Heart left ventricle (tissue), 16 donors: ENCODE results near the gene CFAP54. TPM values are rescaled to one million over a fixed set of nuclear protein-coding genes. Genes with fewer than 3 reads are reported as not detected.

Experiments
- ATAC-seq, 4 donors: fragments of 200-7000 bp; cut with Tn5 transposase; one replicate each; pipeline ENCODE4 v1.9.1; 2020 to 2022; ENCODE audit warnings: moderate library complexity in 4 of 4, mild to moderate bottlenecking in 3 of 4, moderate number of reproducible peaks in 1 of 4
- DNase-seq, 5 donors: peaks; one replicate each; pipeline ENCODE4 v3.0.0-alpha.2; 2020
- H3K27ac ChIP-seq, 12 donors: fragments of 200-600 bp; sonication (generic) in 4 of 12; one replicate each; pipeline versions ENCODE4 v1.5.0 to v1.8.0; 2016 to 2022; ENCODE audit warnings: mild to moderate bottlenecking in 2 of 12
- H3K27me3 ChIP-seq, 9 donors: fragments of 200-600 bp; sonication (generic) in 2 of 9; one replicate each; pipeline versions ENCODE4 v1.5.1 to v1.8.0; 2016 to 2022; ENCODE audit warnings: mild to moderate bottlenecking in 3 of 9
- H3K36me3 ChIP-seq, 9 donors: fragments of 200-600 bp; sonication (generic) in 2 of 9; one replicate each; pipeline versions ENCODE4 v1.5.0 to v1.8.0; 2018 to 2022; ENCODE audit warnings: mild to moderate bottlenecking in 2 of 9
- H3K4me1 ChIP-seq, 12 donors: fragments of 200-600 bp; sonication (generic) in 4 of 12; one replicate each; pipeline versions ENCODE4 v1.5.0 to v1.8.0; 2016 to 2022; ENCODE audit warnings: mild to moderate bottlenecking in 3 of 12
- H3K4me3 ChIP-seq, 12 donors: fragments of 200-600 bp; sonication (generic) in 4 of 12; one replicate each; pipeline versions ENCODE4 v1.5.0 to v1.8.0; 2017 to 2022; ENCODE audit warnings: mild to moderate bottlenecking in 9 of 12, moderate library complexity in 4 of 12
- H3K9me3 ChIP-seq, 12 donors: fragments of 200-600 bp; sonication (generic) in 4 of 12; one replicate each; pipeline versions ENCODE4 v1.5.0 to v1.8.0; 2016 to 2022; ENCODE audit warnings: mild to moderate bottlenecking in 1 of 12
- POLR2A ChIP-seq, 2 donors: fragments of 450-650 bp; IDR thresholded peaks; one replicate each; pipeline ENCODE4 v1.6.1; 2017; ENCODE audit warnings: antibody characterized with exemption in 2 of 2, mild to moderate bottlenecking in 2 of 2, moderate library complexity in 2 of 2
- WGBS, 4 donors: extraction: QIAGEN DNeasy Blood & Tissue Kit in 2 of 4; methylation state at CpG; one replicate each; pipeline versions ENCODE4 v1.1.5 to v1.1.7; 2013 to 2018; 5-methylcytosine and 5-hydroxymethylcytosine counted together
- intact Hi-C, 10 donors: fragments of 100-400 bp; cut with DNase I; formaldehyde crosslinking; loops; one replicate each; pipeline versions ENCODE4 v1.11.1 to v1.14.2; 2022
- polyA plus RNA-seq, 2 donors: library from polyadenylated mRNA; stranded (reverse); fragments of 200-250 nt; gene quantifications; one replicate each; pipeline ENCODE4 v1.2.3, GENCODE V29; 2013
- total RNA-seq, 9 donors: library from RNA; depleted of rRNA in 2 of 9; stranded (reverse); fragments of >200 nt in 2 of 9; fragmentation: NEBNext Ultra II Directional in 3 of 9; extraction: Animal tissue kit (Norgen Biotek cat#: 25700) in 3 of 9; gene quantifications; one replicate each; pipeline versions ENCODE4 v1.1.0 to v1.2.4, GENCODE V29; 2016 to 2023
- TF ChIP-seq, protein P1 (sequence below), 12 donors: fragments of 200-600 bp; sonication (generic) in 4 of 12; IDR thresholded peaks; one replicate each; pipeline versions ENCODE4 v1.5.0 to v1.8.0; 2018 to 2022; ENCODE audit warnings: antibody characterized with exemption in 12 of 12, mild to moderate bottlenecking in 5 of 12
- donor health status: ischemic (EF 13 %, LVEDD 7.1; RV severe dilation, severe dysfunction).
- donor health status: healthy with polysubstance abuse.
- donor health status: DM: no; HTN: yes; CAD: no.
- donor health status: DM: no; HTN: no; CAD: no.
- donor health status: ischemic (EF 25% LVEDD 6.9; RV normal size, moderate dysfunction).
- donor health status: ischemic (EF 25% LVEDD 5.7; RV mildly dilated, moderate dysfunction).
- donor health status: healthy.
- donor health status: DM: yes; HTN: yes; CAD: no.
- donor health status: ischemic (EF 35%, LVEDD 5.7; RV mildly dilated, moderate dysfunction).
- donor health status: nonischemic (EF 11% LVEDD 7.7; RV severe dilation, severe dysfunction).
- donor health status: DM: yes; HTN: yes; CAD: no.
- donor health status: PGD.
- donor health status: ischemic (EF 29% LVEDD 5.4; RV normal size, mild dysfunction).
- donor health status: nonischemic (EF 23%, LVEDD 6.1; RV moderate dilation, normal function).

Gene CFAP54
- total and polyA plus RNA-seq, 11 donors: 0.07 to 0.79 (median 0.13) TPM; not detected in 1

DNA sequence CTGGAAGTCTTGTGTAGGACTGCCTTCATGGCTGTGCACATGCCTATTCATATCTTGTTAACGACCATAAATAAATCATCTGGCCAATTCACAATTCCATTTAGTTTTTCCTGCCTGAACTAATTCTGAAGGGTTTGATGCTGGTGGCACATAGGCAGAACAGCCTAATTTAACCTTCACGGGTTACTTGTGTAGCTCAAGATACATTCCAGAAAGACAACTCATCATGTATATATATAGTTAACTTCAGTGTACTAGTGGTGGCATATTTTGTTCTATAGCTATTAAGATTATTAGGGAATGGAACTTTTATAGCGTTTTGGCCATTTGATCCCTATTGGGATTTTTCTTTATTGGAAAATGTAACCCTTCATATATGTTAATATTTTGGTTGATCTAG, 31.4 kb downstream of the CFAP54 start:
- TF ChIP-seq, protein P1, sequence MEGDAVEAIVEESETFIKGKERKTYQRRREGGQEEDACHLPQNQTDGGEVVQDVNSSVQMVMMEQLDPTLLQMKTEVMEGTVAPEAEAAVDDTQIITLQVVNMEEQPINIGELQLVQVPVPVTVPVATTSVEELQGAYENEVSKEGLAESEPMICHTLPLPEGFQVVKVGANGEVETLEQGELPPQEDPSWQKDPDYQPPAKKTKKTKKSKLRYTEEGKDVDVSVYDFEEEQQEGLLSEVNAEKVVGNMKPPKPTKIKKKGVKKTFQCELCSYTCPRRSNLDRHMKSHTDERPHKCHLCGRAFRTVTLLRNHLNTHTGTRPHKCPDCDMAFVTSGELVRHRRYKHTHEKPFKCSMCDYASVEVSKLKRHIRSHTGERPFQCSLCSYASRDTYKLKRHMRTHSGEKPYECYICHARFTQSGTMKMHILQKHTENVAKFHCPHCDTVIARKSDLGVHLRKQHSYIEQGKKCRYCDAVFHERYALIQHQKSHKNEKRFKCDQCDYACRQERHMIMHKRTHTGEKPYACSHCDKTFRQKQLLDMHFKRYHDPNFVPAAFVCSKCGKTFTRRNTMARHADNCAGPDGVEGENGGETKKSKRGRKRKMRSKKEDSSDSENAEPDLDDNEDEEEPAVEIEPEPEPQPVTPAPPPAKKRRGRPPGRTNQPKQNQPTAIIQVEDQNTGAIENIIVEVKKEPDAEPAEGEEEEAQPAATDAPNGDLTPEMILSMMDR (IDR thresholded peaks at IDR 0.05): no peak
- TF ChIP-seq POLR2A (IDR thresholded peaks at IDR 0.05): no peak
- no peaks in the 10 kb centered on the region for H3K36me3 ChIP-seq
- H3K27me3 ChIP-seq: no peaks in the 10 kb centered on the region
- DNase-seq: no peak
- ATAC-seq: no peak
- H3K27ac ChIP-seq: no peak overlapping the region
- WGBS, 4 donors: 58 to 70% (median 61%) methylated on average over 3 of the region's 3 CpGs
- intact Hi-C loops: no loop called here
- H3K4me1 ChIP-seq: peaks cover 0 to 6% (median 0%) of the 10 kb centered on the region in 12 donors
- H3K9me3 ChIP-seq: no peaks in the 10 kb centered on the region
- H3K4me3 ChIP-seq: no peak overlapping the region

DNA sequence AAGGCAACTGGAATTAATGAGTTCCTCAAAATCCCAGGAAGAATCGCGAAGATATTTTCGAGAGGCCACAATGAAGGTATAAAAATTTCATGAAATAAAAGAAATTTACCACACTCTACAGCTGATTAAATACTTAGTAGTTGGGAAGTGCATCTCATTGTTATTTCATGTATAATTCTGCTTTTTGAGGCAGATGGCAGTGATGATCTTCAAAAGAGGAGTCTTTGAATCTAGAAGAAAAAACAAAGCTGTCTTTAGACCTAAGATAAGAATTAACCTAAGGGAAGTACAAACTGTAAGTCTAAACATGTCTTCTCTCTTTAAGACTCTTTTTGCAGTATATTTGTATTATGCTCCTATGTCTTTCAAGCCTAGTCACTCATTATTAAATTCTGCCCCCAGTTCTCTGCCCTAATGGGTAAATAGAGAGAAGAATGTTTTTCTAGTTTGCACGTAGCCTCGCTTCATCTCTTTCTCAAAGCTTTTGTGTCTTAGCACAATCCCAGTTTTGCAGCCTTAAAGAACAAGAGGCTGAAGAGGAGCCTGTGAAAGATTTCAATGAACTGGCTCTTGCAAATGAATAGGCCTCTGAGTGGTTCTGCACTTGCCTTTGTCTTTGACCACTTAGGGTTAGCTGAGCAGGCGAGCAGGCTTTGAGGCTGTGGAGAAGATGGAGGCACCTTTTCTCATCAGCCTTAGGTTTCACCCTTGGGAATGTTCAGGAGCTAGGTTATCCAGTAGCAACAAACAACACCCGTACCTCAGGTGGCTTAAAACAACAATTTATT, 32.7 kb downstream of the CFAP54 start:
- WGBS, 4 donors: 93 to 95% (median 94%) methylated on average over 7 of the region's 7 CpGs
- Histone ChIP-seq H3K36me3 (no peaks in the 10 kb centered on the region), H3K27ac (no peak overlapping the region), H3K4me1 (no peaks in the 10 kb centered on the region), H3K4me3 (no peak overlapping the region), H3K27me3 (no peaks in the 10 kb centered on the region), H3K9me3 (no peaks in the 10 kb centered on the region)
- ATAC-seq (no peak), DNase-seq (no peak)
- intact Hi-C loops: no loop called here
- TF ChIP-seq POLR2A (IDR thresholded peaks at IDR 0.05): no peak
- TF ChIP-seq, protein P1 (IDR thresholded peaks at IDR 0.05): no peak

DNA sequence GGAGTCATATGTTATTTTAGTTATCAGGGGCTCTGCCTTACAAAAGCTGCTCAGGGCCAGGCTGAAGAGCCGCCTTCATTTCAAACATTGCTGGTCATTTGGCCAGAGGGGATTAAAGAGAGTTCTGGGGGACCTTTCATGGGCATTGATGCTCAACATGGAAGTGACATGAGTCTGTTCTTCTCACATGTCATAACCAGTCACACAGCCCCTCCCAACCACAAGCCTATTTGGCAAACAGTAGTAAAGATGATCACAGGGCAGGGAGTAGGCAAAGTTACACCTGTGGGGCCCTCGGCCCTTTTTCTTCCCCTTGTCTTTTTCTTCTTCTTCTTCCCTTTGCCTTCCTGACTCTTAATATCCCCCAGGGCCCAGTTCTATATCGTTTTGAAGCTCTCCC, 33.3 kb downstream of the CFAP54 start:
- no peaks in the 10 kb centered on the region for H3K27me3 ChIP-seq
- no peak for TF ChIP-seq POLR2A (IDR thresholded peaks at IDR 0.05)
- TF ChIP-seq, protein P1 (IDR thresholded peaks at IDR 0.05): no peak
- H3K9me3 ChIP-seq: no peaks in the 10 kb centered on the region
- no peak overlapping the region for H3K27ac ChIP-seq
- H3K36me3 ChIP-seq: no peaks in the 10 kb centered on the region
- DNase-seq (no peak), ATAC-seq (no peak)
- H3K4me1 ChIP-seq: no peaks in the 10 kb centered on the region
- H3K4me3 ChIP-seq: no peak overlapping the region
- intact Hi-C loops: no loop called here
- WGBS, 4 donors: 72 to 84% (median 79%) methylated on average over 3 of the region's 3 CpGs

DNA sequence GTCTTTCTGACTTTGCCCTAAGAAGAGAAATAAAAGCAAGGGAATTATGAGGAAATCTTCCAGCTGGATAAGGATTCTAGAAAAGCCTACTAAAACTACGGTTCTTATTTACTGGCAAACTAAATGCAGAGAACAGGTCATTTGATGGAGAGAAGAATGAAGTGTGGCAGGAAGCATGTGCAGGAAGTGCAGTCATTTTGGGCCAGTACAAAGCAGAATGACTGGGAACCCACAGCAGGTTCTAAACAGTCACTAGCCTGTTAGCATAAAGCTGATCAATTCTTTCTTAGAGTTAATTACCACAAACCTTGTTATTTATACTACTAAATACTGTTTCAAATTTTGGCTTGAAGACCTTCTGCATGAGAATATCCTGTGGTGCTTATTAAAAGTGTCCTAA, 36.7 kb downstream of the CFAP54 start:
- Histone ChIP-seq H3K4me1 (no peaks in the 10 kb centered on the region), H3K4me3 (no peak overlapping the region), H3K36me3 (no peaks in the 10 kb centered on the region), H3K27me3 (no peaks in the 10 kb centered on the region), H3K27ac (no peak overlapping the region), H3K9me3 (no peaks in the 10 kb centered on the region)
- TF ChIP-seq POLR2A (IDR thresholded peaks at IDR 0.05): no peak
- TF ChIP-seq, protein P1 (IDR thresholded peaks at IDR 0.05): no peak
- no peak for ATAC-seq
- intact Hi-C loops: no loop called here
- 52 to 71% (median 63%) methylated on average over 1 of the region's 1 CpG for WGBS, 4 donors
- no peak for DNase-seq
